ENCODE results near the gene RNF17.

The RNF17 gene

GRCh38 chr13:24899601-24900000 lies 135.6 kb downstream of the RNF17 start:
- no peak for DNase-seq

GRCh38 chr13:24900507-24900906 lies 136.5 kb downstream of the RNF17 start:
- DNase-seq = no peak

- DNase-seq = no peak
Observed at GRCh38 chr13:24905242-24905641, 141.3 kb downstream of the RNF17 start.

- DNase-seq = no peak
Observed at GRCh38 chr13:24906268-24906667, 142.3 kb downstream of the RNF17 start.

- no peak for DNase-seq
Observed at GRCh38 chr13:24910502-24911132, 146.6 kb downstream of the RNF17 start.

- no peak for DNase-seq
Observed at GRCh38 chr13:24911133-24911908, 147.4 kb downstream of the RNF17 start.

GRCh38 chr13:24916464-24916863 lies 152.5 kb downstream of the RNF17 start:
- DNase-seq = no peak

GRCh38 chr13:24921003-24921402 lies 157.0 kb downstream of the RNF17 start:
- no peak for DNase-seq

GRCh38 chr13:24921881-24922280 lies 157.9 kb downstream of the RNF17 start:
- no peak for DNase-seq

- peak; percentile 68 for DNase-seq
Observed at GRCh38 chr13:24922387-24922744, 158.4 kb downstream of the RNF17 start.

GRCh38 chr13:24922745-24923591 lies 159.0 kb downstream of the RNF17 start:
- peak; percentile 97 for DNase-seq

GRCh38 chr13:24925318-24926231 lies 161.6 kb downstream of the RNF17 start:
- DNase-seq = peak; percentile 52

- DNase-seq = no peak
Observed at GRCh38 chr13:24927810-24928404, 163.9 kb downstream of the RNF17 start.

- DNase-seq = no peak
Observed at GRCh38 chr13:24929196-24929595, 165.2 kb downstream of the RNF17 start.
